OCI-LY1 (cell line): ENCODE results near the gene RNF8.

Source experiments
- H2AFZ ChIP-seq: fragments of 200-600 bp; sonication (generic), shearing (Covaris generic); 2 replicates; pipeline ENCODE4 v1.6.0; 2014; ENCODE audit warnings: antibody characterized with exemption, mild to moderate bottlenecking, low read length
- H3F3A ChIP-seq: fragments of 200-600 bp; sonication (generic), shearing (Covaris generic); 2 replicates; pipeline ENCODE4 v1.6.0; 2014; ENCODE audit warnings: mild to moderate bottlenecking, antibody characterized with exemption, low read length, moderate library complexity; ENCODE audit not compliant: insufficient read depth
- H3K27ac ChIP-seq: fragments of 200-600 bp; sonication (generic); 2 replicates; pipeline ENCODE4 v1.5.1; 2014; ENCODE audit warnings: low read length, mixed run types, mild to moderate bottlenecking, low read depth; ENCODE audit not compliant: poor library complexity, severe bottlenecking
- H3K27me3 ChIP-seq: fragments of 200-600 bp; sonication (generic); 2 replicates; pipeline ENCODE4 v1.6.0; 2014; ENCODE audit warnings: antibody characterized with exemption, mild to moderate bottlenecking, low read length, moderate library complexity; ENCODE audit not compliant: insufficient read depth
- H3K36me3 ChIP-seq: fragments of 200-600 bp; sonication (generic); 2 replicates; pipeline ENCODE4 v1.6.1; 2014; ENCODE audit warnings: mild to moderate bottlenecking, antibody characterized with exemption, low read length, moderate library complexity, mixed read lengths; ENCODE audit not compliant: insufficient read depth
- H3K4me1 ChIP-seq: fragments of 200-600 bp; sonication (generic); 2 replicates; pipeline ENCODE4 v1.5.1; 2014; ENCODE audit warnings: mild to moderate bottlenecking, low read length, moderate library complexity; ENCODE audit not compliant: insufficient read depth, severe bottlenecking
- H3K4me2 ChIP-seq: fragments of 200-600 bp; sonication (generic), shearing (Covaris generic); 2 replicates; pipeline ENCODE4 v1.6.1; 2014; ENCODE audit warnings: low read length
- H3K4me3 ChIP-seq: fragments of 200-600 bp; sonication (generic); 2 replicates; pipeline ENCODE4 v1.5.1; 2014; ENCODE audit warnings: low read length, low read depth, mild to moderate bottlenecking, mixed read lengths; ENCODE audit not compliant: poor library complexity, severe bottlenecking
- H3K79me2 ChIP-seq: fragments of 200-600 bp; shearing (Covaris generic); 2 replicates; pipeline ENCODE4 v1.6.1; 2016; ENCODE audit warnings: mixed run types, low read length, mixed read lengths; ENCODE audit not compliant: insufficient read depth
- H3K9ac ChIP-seq: fragments of 200-600 bp; sonication (generic), shearing (Covaris generic); 2 replicates; pipeline ENCODE4 v1.6.1; 2014; ENCODE audit warnings: mild to moderate bottlenecking, low read length, mixed read lengths
- H3K9me2 ChIP-seq: fragments of 200-600 bp; sonication (generic), shearing (Covaris generic); 2 replicates; pipeline ENCODE4 v1.6.1; 2014; ENCODE audit warnings: low read depth, mild to moderate bottlenecking, low read length, mixed read lengths
- H3K9me3 ChIP-seq: fragments of 200-600 bp; shearing (Covaris generic); 2 replicates; pipeline ENCODE4 v1.6.1; 2014; ENCODE audit warnings: low read length, mixed read lengths
- H4K20me1 ChIP-seq: fragments of 200-600 bp; sonication (generic), shearing (Covaris generic); 2 replicates; pipeline ENCODE4 v1.6.0; 2016; ENCODE audit warnings: mild to moderate bottlenecking, low read length; ENCODE audit not compliant: insufficient read depth
- EZH2 ChIP-seq: fragments of 200-600 bp; sonication (generic), shearing (Covaris generic); IDR thresholded peaks from 2 replicates; pipeline ENCODE4 v1.8.0; 2017; ENCODE audit warnings: borderline replicate concordance, mixed run types, mild to moderate bottlenecking, antibody characterized with exemption, low read length, moderate library complexity, mixed read lengths
- TF ChIP-seq, protein P1 (sequence below): fragments of 200-600 bp; sonication (generic), shearing (Covaris generic); IDR thresholded peaks from 2 replicates; pipeline ENCODE4 v1.5.1; 2017; ENCODE audit warnings: mild to moderate bottlenecking, antibody characterized with exemption, low read length, moderate library complexity, mixed read lengths

The RNF8 gene

DNA sequence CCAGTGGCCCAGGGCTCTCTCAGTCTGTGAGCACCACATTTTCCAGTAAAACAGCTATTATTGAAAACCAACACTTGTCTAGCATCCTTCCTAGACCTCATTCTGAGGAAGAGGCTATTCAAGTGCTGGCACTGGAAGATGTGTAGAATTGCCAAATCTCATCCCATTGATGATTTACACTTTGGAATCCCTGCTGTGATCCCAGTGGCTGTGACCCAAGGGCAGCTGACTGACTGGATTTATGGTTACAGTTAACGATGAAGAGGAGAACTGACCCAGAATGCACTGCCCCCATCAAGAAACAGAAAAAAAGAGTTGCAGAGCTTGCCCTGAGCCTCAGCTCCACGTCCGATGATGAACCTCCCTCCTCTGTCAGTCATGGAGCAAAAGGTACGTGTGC is 81.6 kb downstream of the RNF8 start:
- H3K4me1 ChIP-seq, result peaks cover 27% of the 10 kb centered on the region
- no peaks in the 10 kb centered on the region for H3K27me3 ChIP-seq
- H3F3A ChIP-seq, result no peaks in the 10 kb centered on the region
- H3K9ac ChIP-seq, result no peak overlapping the region
- H3K4me2 ChIP-seq, result peak overlapping the region; percentile 7; the same call in 1 of the 2 replicates
- H3K36me3 ChIP-seq, result peaks cover 39% of the 10 kb centered on the region; the same call in 1 of the 2 replicates
- no peak overlapping the region for H3K27ac ChIP-seq
- no peaks in the 10 kb centered on the region for H3K9me3 ChIP-seq
- H3K79me2 ChIP-seq, result no peaks in the 10 kb centered on the region
- TF ChIP-seq, protein P1, sequence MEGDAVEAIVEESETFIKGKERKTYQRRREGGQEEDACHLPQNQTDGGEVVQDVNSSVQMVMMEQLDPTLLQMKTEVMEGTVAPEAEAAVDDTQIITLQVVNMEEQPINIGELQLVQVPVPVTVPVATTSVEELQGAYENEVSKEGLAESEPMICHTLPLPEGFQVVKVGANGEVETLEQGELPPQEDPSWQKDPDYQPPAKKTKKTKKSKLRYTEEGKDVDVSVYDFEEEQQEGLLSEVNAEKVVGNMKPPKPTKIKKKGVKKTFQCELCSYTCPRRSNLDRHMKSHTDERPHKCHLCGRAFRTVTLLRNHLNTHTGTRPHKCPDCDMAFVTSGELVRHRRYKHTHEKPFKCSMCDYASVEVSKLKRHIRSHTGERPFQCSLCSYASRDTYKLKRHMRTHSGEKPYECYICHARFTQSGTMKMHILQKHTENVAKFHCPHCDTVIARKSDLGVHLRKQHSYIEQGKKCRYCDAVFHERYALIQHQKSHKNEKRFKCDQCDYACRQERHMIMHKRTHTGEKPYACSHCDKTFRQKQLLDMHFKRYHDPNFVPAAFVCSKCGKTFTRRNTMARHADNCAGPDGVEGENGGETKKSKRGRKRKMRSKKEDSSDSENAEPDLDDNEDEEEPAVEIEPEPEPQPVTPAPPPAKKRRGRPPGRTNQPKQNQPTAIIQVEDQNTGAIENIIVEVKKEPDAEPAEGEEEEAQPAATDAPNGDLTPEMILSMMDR, result no peak
- no peak for TF ChIP-seq EZH2
- no peak overlapping the region for H2AFZ ChIP-seq
- H3K4me3 ChIP-seq, result no peak overlapping the region
- no peaks in the 10 kb centered on the region for H4K20me1 ChIP-seq
- no peaks in the 10 kb centered on the region for H3K9me2 ChIP-seq

DNA sequence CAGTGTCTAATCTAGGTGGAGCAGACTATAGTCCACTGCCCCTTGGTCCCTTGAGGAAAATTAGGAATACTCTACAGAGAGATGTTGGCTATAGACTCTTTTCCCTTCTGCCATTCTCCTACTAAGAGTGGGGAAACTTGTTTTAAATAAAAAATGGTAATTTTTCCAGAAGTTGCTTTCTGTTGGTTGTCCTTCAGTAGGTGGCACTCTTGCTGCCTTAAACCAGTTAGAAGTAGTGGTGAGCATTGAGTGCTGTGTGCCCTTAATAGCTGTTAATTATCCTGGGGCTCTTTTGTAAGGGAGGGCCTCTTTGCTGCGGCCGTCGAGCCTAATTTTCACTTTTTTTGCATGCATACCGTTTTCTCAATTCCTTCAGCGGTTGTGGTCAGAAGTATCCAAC is 82.0 kb downstream of the RNF8 start:
- no peak overlapping the region for H2AFZ ChIP-seq
- H3K9me2 ChIP-seq, result no peaks in the 10 kb centered on the region
- H3K36me3 ChIP-seq, result peaks cover 42% of the 10 kb centered on the region; the same call in 1 of the 2 replicates
- no peaks in the 10 kb centered on the region for H3K9me3 ChIP-seq
- H3K4me2 ChIP-seq, result peak overlapping the region; percentile 7; the same call in 1 of the 2 replicates
- H3K79me2 ChIP-seq, result no peaks in the 10 kb centered on the region
- no peak overlapping the region for H3K4me3 ChIP-seq
- H3K27me3 ChIP-seq, result no peaks in the 10 kb centered on the region
- H3K4me1 ChIP-seq, result peaks cover 27% of the 10 kb centered on the region
- H3F3A ChIP-seq, result no peaks in the 10 kb centered on the region
- TF ChIP-seq, protein P1, result peak; percentile 39; the same call in 1 of the 2 replicates
- TF ChIP-seq EZH2, result no peak
- H3K27ac ChIP-seq, result no peak overlapping the region
- H4K20me1 ChIP-seq, result no peaks in the 10 kb centered on the region
- no peak overlapping the region for H3K9ac ChIP-seq

DNA sequence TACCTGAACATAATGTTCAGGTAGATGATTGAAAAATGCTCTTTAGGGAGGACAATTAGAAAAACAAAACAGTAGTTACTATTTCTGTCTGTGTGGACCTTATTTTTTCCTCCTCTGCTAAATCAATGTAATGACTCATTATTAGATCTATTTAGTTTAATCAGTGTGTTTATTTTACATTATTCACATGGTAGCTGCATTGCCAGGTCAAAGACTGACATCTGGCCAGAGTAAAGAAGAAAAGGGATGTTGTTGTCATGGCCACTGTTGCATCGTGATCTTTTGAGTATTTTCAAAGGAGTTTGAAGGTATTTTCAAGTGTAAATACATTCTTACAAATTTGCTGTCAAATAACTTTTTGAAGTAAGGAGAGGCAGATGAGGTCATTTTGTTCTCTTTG is 85.1 kb downstream of the RNF8 start:
- no peaks in the 10 kb centered on the region for H3K9me2 ChIP-seq
- no peak overlapping the region for H3K4me2 ChIP-seq
- H3K79me2 ChIP-seq, result peaks cover 3% of the 10 kb centered on the region; the same call in 1 of the 2 replicates
- H3K9me3 ChIP-seq, result no peaks in the 10 kb centered on the region
- H3K4me1 ChIP-seq, result peaks cover 29% of the 10 kb centered on the region
- TF ChIP-seq EZH2, result no peak
- TF ChIP-seq, protein P1, result no peak
- no peak overlapping the region for H2AFZ ChIP-seq
- no peak overlapping the region for H3K27ac ChIP-seq
- no peaks in the 10 kb centered on the region for H3F3A ChIP-seq
- peaks cover 63% of the 10 kb centered on the region for H3K36me3 ChIP-seq
- no peak overlapping the region for H3K9ac ChIP-seq
- no peaks in the 10 kb centered on the region for H3K27me3 ChIP-seq
- H4K20me1 ChIP-seq, result no peaks in the 10 kb centered on the region
- no peak overlapping the region for H3K4me3 ChIP-seq
